ENCODE results near the gene DDX3X. TPM values are rescaled to one million over a fixed set of nuclear protein-coding genes. Genes with fewer than 3 reads are reported as not detected.

Gene DDX3X
- polyA plus RNA-seq, 1 donor from 2014 or later: 165 TPM

GRCh38 chrX:41317477-41318208 is 16.3 kb upstream of the DDX3X start:
- Histone ChIP-seq H3K9me2 (ENCODE audit: insufficient read depth, low read length) (no peaks in the 10 kb centered on the region), H3K9me3 (ENCODE audit: low read length) (no peaks in the 10 kb centered on the region), H4K20me1 (ENCODE audit: insufficient read depth) (no peaks in the 10 kb centered on the region), H3K79me2 (replicated peaks; ENCODE audit: insufficient read depth, low read length) (no peaks in the 10 kb centered on the region), H3K9ac (ENCODE audit: low read length) (no peak overlapping the region), H3K27me3 (ENCODE audit: insufficient read depth, low read depth, low read length) (no peaks in the 10 kb centered on the region), H3F3A (ENCODE audit: insufficient read depth, low read length, poor library complexity, severe bottlenecking) (no peaks in the 10 kb centered on the region), H3K4me3 (ENCODE audit: low read length) (no peak overlapping the region), H3K27ac (ENCODE audit: low read length) (no peak overlapping the region), H3K36me3 (ENCODE audit: insufficient read depth, low read length) (no peaks in the 10 kb centered on the region), H2AFZ (ENCODE audit: low read depth, low read length) (no peak overlapping the region), H3K4me2 (ENCODE audit: low read length) (no peak overlapping the region)
- no peak for TF ChIP-seq MXI1 (conservative IDR thresholded peaks at IDR 0.05; ENCODE audit: poor library complexity, severe bottlenecking)
- TF ChIP-seq TAF1 (IDR thresholded peaks at IDR 0.05; ENCODE audit: low read depth): no peak
- TF ChIP-seq CTCF (IDR thresholded peaks at IDR 0.05; ENCODE audit: poor library complexity, severe bottlenecking): no peak
- TF ChIP-seq, protein P1, sequence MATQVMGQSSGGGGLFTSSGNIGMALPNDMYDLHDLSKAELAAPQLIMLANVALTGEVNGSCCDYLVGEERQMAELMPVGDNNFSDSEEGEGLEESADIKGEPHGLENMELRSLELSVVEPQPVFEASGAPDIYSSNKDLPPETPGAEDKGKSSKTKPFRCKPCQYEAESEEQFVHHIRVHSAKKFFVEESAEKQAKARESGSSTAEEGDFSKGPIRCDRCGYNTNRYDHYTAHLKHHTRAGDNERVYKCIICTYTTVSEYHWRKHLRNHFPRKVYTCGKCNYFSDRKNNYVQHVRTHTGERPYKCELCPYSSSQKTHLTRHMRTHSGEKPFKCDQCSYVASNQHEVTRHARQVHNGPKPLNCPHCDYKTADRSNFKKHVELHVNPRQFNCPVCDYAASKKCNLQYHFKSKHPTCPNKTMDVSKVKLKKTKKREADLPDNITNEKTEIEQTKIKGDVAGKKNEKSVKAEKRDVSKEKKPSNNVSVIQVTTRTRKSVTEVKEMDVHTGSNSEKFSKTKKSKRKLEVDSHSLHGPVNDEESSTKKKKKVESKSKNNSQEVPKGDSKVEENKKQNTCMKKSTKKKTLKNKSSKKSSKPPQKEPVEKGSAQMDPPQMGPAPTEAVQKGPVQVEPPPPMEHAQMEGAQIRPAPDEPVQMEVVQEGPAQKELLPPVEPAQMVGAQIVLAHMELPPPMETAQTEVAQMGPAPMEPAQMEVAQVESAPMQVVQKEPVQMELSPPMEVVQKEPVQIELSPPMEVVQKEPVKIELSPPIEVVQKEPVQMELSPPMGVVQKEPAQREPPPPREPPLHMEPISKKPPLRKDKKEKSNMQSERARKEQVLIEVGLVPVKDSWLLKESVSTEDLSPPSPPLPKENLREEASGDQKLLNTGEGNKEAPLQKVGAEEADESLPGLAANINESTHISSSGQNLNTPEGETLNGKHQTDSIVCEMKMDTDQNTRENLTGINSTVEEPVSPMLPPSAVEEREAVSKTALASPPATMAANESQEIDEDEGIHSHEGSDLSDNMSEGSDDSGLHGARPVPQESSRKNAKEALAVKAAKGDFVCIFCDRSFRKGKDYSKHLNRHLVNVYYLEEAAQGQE (IDR thresholded peaks at IDR 0.05; ENCODE audit: borderline replicate concordance): no peak
- TF ChIP-seq RAD21 (conservative IDR thresholded peaks at IDR 0.05): no peak
- TF ChIP-seq EP300 (conservative IDR thresholded peaks at IDR 0.05; ENCODE audit: poor library complexity, severe bottlenecking): no peak
- TF ChIP-seq SMC3 (conservative IDR thresholded peaks at IDR 0.05; ENCODE audit: poor library complexity): no peak
- TF ChIP-seq POLR2AphosphoS5 (IDR thresholded peaks at IDR 0.05): no peak
- no peak for TF ChIP-seq EZH2 (IDR thresholded peaks at IDR 0.05; ENCODE audit: borderline replicate concordance, insufficient read depth, low read length, poor library complexity, severe bottlenecking)

GRCh38 chrX:41320393-41320792 is 13.6 kb upstream of the DDX3X start:
- Histone ChIP-seq H4K20me1 (ENCODE audit: insufficient read depth) (no peaks in the 10 kb centered on the region), H3K9me2 (ENCODE audit: insufficient read depth, low read length) (no peaks in the 10 kb centered on the region), H3K36me3 (ENCODE audit: insufficient read depth, low read length) (no peaks in the 10 kb centered on the region), H3K9me3 (ENCODE audit: low read length) (no peaks in the 10 kb centered on the region), H3K9ac (ENCODE audit: low read length) (no peak overlapping the region), H2AFZ (ENCODE audit: low read depth, low read length) (no peak overlapping the region), H3K4me2 (ENCODE audit: low read length) (no peak overlapping the region), H3K27me3 (ENCODE audit: insufficient read depth, low read depth, low read length) (no peaks in the 10 kb centered on the region), H3K79me2 (replicated peaks; ENCODE audit: insufficient read depth, low read length) (no peaks in the 10 kb centered on the region), H3K27ac (ENCODE audit: low read length) (no peak overlapping the region), H3K4me3 (ENCODE audit: low read length) (no peak overlapping the region), H3F3A (ENCODE audit: insufficient read depth, low read length, poor library complexity, severe bottlenecking) (no peaks in the 10 kb centered on the region)
- TF ChIP-seq, protein P1 (IDR thresholded peaks at IDR 0.05; ENCODE audit: borderline replicate concordance): no peak
- TF ChIP-seq RAD21 (conservative IDR thresholded peaks at IDR 0.05) (no peak), POLR2AphosphoS5 (IDR thresholded peaks at IDR 0.05) (no peak)
